T-cell (primary cell): ENCODE measurements around the gene INVS. TPM values are rescaled to one million over a fixed set of nuclear protein-coding genes. Genes with fewer than 3 reads are reported as not detected.
A peak's percentile ranks its signal among the peaks of the same experiment; 100 is the strongest.
"Not testable (repeated sequence)": the region's sequence is repeated elsewhere in the genome, so short reads cannot be mapped to it uniquely, and the experiment has no call there.

Experiments used
- ATAC-seq, 4 experiments: fragments of 200-7000 bp in 3 of 4; fragments of 150-1000 bp in 1 of 4; cut with Tn5 transposase; replicated peaks in 1 of 4; 1 replicate in 3 of 4; 2 replicates in 1 of 4; pipeline ENCODE4 v1.10.0; 2021; ENCODE audit warnings: moderate library complexity in 3 of 4, mild to moderate bottlenecking in 2 of 4, moderate number of reproducible peaks in 1 of 4
- CTCF ChIA-PET, 2 donors: fragments of 300-600 bp; sonication (Branson Sonifier 250); formaldehyde crosslinking; loops; one replicate each; lab custom pipeline; 2022; ENCODE audit warnings: antibody characterized with exemption in 2 of 2; lab: Charles Lee
- POLR2A ChIA-PET, 2 donors: fragments of 300-600 bp; sonication (Branson Sonifier 250); formaldehyde crosslinking; loops; one replicate each; lab custom pipeline; 2022; ENCODE audit warnings: antibody characterized with exemption in 2 of 2; lab: Charles Lee
- DNase-seq, 35 experiments: peaks; one replicate each; pipeline versions ENCODE4 v3.0.0 to v3.0.0-alpha.2; 2013 to 2023
- H3K27ac ChIP-seq: one replicate; pipeline ENCODE4 v1.5.1; 2013; ENCODE audit warnings: low read length
- H3K27me3 ChIP-seq, 2 experiments: replicated peaks in 1 of 2; 1 replicate in 1 of 2; 2 replicates in 1 of 2; pipeline versions ENCODE4 v1.6.1 to v1.7.0; 2013; ENCODE audit warnings: low read length in 1 of 2, mixed read lengths in 1 of 2; ENCODE audit not compliant: control insufficient read depth in 2 of 2, insufficient read depth in 2 of 2; ENCODE audit errors: extremely low read depth in 1 of 2
- H3K36me3 ChIP-seq, 2 donors: 1 replicate in 1 of 2; 2 replicates in 1 of 2; pipeline versions ENCODE4 v1.6.1 to v1.7.0; 2013; ENCODE audit warnings: low read length in 1 of 2; ENCODE audit not compliant: control insufficient read depth in 2 of 2, insufficient read depth in 1 of 2; ENCODE audit errors: extremely low read depth in 1 of 2
- H3K4me1 ChIP-seq, 2 experiments: 1 replicate in 1 of 2; 2 replicates in 1 of 2; pipeline versions ENCODE4 v1.6.1 to v1.7.0; 2013; ENCODE audit warnings: low read length in 2 of 2, mixed read lengths in 1 of 2; ENCODE audit not compliant: insufficient read depth in 2 of 2, control insufficient read depth in 1 of 2; ENCODE audit errors: extremely low read depth in 1 of 2
- H3K4me3 ChIP-seq, 2 donors: 1 replicate in 1 of 2; 2 replicates in 1 of 2; pipeline versions ENCODE4 v1.5.1 to v1.7.0; 2013; ENCODE audit warnings: mild to moderate bottlenecking in 2 of 2, low read length in 1 of 2, moderate library complexity in 1 of 2; ENCODE audit not compliant: control insufficient read depth in 1 of 2; ENCODE audit errors: extremely low read depth in 1 of 2
- H3K9me3 ChIP-seq: 2 replicates; pipeline ENCODE4 v1.7.0; 2013
- H3K27ac Mint-ChIP-seq, 2 donors: one replicate each; pipeline ENCODE4 v1.8.0; 2020 to 2021; ENCODE audit warnings: mild to moderate bottlenecking in 2 of 2, mixed read lengths in 2 of 2
- H3K27me3 Mint-ChIP-seq, 2 donors: one replicate each; pipeline ENCODE4 v1.8.0; 2021 to 2022; ENCODE audit warnings: mixed read lengths in 2 of 2
- H3K36me3 Mint-ChIP-seq: one replicate; pipeline ENCODE4 v1.8.0; 2021; ENCODE audit warnings: mixed read lengths
- H3K4me1 Mint-ChIP-seq, 3 donors: one replicate each; pipeline ENCODE4 v1.8.0; 2020 to 2022; ENCODE audit warnings: mixed read lengths in 3 of 3, mild to moderate bottlenecking in 1 of 3
- H3K4me3 Mint-ChIP-seq, 3 donors: one replicate each; pipeline ENCODE4 v1.8.0; 2020 to 2022; ENCODE audit warnings: mild to moderate bottlenecking in 3 of 3, mixed read lengths in 3 of 3, moderate library complexity in 3 of 3
- H3K9me3 Mint-ChIP-seq, 3 donors: one replicate each; pipeline ENCODE4 v1.8.0; 2020 to 2022; ENCODE audit warnings: mixed read lengths in 3 of 3
- WGBS: methylation state at CpG from one replicate; pipeline ENCODE4 v1.1.5; 2013; ENCODE audit warnings: missing lambda C conversion rate; ENCODE audit not compliant: insufficient coverage; 5-methylcytosine and 5-hydroxymethylcytosine counted together
- total RNA-seq, 35 experiments: library from RNA in 6 of 35; stranded (reverse) in 6 of 35; fragments of 120-200 nt in 1 of 35; gene quantifications; one replicate each; pipeline versions ENCODE4 v1.2.1 to v1.2.4 and lab custom pipeline; 2013 to 2026

Gene INVS
- total RNA-seq, 5 donors from 2014 or later (not counting 1 experiment from before 2014, with no cell fraction given), result 15.6 to 21.6 (median 19.0) TPM

DNA sequence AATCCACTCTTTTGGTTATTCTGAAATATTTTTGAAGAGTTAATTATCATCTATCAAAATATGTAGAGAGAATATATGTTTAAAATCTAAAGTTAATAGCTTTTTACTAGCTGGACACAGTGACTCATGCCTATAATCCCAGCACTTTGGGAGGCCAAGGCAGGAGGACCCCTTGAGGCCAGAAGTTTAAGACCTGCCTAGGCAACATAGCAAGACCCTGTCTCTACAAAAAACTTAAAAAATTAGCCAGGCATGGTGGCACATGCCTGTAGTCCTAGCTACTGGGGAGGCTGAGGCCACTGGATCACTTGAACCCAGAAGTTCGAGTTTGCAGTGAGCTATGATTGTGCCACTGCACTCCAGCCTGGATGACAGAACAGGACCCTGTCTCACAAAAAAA, 36.4 kb upstream of the INVS start:
- DNase-seq, H3K27me3 Mint-ChIP-seq, H3K27me3 ChIP-seq, H3K36me3 ChIP-seq, POLR2A ChIA-PET, H3K27ac ChIP-seq, H3K4me1 ChIP-seq, H3K9me3 ChIP-seq, H3K27ac Mint-ChIP-seq, H3K9me3 Mint-ChIP-seq, ATAC-seq, H3K4me3 ChIP-seq, H3K4me3 Mint-ChIP-seq: not testable (repeated sequence)
- Mint-ChIP-seq H3K36me3 (peaks cover 17% of the 10 kb centered on the region), H3K4me1 (peaks cover 21 to 39% (median 23%) of the 10 kb centered on the region in 3 donors)
- CTCF ChIA-PET, result interaction anchor here in 1 of 2 donors (1.1 kb wide), 1 partner anchor 10 kb away, joined by 4 read pairs; no protein-coding TSS in a partner anchor
- no CpG with 5 or more reads among the region's 1 CpG for WGBS

DNA sequence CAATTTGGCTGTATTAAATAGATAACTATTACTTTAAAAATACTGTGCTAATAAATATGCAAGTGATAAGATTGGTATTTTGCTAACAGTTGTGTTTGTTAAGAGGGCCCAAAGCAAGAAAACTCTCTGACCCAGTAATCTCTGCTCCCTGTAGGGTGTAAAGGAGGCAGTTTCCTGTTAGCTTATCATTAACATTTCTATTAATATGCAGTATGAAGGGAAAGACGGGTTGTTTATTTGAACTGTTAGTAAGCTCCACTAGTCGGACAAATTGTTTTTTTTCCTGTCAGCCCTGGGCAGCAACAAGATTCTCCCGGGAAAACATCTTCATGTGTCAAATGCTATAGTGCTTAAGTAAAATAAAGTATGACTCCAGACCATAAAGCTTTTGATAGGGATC, 35.9 kb upstream of the INVS start:
- Histone ChIP-seq H3K36me3 (peaks cover 0 to 7% of the 10 kb centered on the region in 2 donors), H3K4me3 (no peak overlapping the region), H3K4me1 (no peaks in the 10 kb centered on the region), H3K9me3 (no peaks in the 10 kb centered on the region), H3K27ac (no peak overlapping the region), H3K27me3 (no peaks in the 10 kb centered on the region)
- Mint-ChIP-seq H3K27me3 (no peaks in the 10 kb centered on the region), H3K27ac (no peak overlapping the region), H3K36me3 (peaks cover 16% of the 10 kb centered on the region), H3K9me3 (no peaks in the 10 kb centered on the region), H3K4me3 (no peak overlapping the region), H3K4me1 (peaks cover 21 to 38% (median 23%) of the 10 kb centered on the region in 3 donors)
- ChIA-PET CTCF (interaction anchor here in 1 of 2 donors (1.1 kb wide), 1 partner anchor 10 kb away, joined by 4 read pairs; no protein-coding TSS in a partner anchor), POLR2A (interaction anchor here in 1 of 2 donors (0.6 to 0.7 kb wide), 2 partner anchors 13 to 959 kb away, joined by 5 to 6 read pairs; partner anchors contain the start of gene TGFBR1)
- WGBS, result 75% methylated on average over 2 of the region's 3 CpGs
- ATAC-seq (no peak), DNase-seq (no peak)

DNA sequence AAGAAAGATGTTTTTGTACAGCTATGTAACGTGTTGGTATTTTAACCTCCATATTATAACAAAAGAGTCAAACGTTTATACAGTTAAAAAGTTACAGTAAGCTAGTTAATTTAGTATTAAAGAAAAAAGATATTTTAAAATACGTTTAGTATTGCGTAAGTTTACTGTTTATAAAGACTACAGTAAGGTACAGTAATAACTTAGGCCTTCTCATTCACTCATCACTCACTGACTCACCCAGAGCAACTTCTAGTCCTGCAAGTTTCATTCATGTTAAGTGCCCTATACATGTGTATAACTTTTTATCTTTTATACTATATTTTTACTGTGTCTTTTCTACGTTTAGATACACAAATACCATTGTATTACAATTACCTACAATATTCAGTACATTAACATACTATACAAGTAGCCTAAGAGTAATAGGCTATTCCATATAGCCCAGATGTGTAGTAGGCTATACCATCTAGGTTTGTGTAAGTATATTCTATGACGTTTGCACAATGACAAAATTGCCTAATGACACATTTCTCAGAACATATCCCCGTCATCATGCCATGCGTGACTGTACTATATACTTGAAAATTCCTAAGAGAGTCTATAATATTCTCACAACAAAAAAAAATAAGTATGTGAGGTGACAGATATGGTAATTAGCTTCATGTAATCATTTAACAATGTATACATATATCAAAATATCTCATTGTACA, 34.0 kb upstream of the INVS start:
- Mint-ChIP-seq H3K27ac (no peak overlapping the region), H3K4me1 (peaks cover 26 to 31% (median 27%) of the 10 kb centered on the region in 3 donors), H3K36me3 (peaks cover 9% of the 10 kb centered on the region), H3K9me3 (no peaks in the 10 kb centered on the region), H3K4me3 (no peak overlapping the region), H3K27me3 (no peaks in the 10 kb centered on the region)
- no peaks in the 10 kb centered on the region for H3K36me3 ChIP-seq
- no CpG with 5 or more reads among the region's 8 CpGs for WGBS
- H3K9me3 ChIP-seq, result no peaks in the 10 kb centered on the region
- ChIA-PET POLR2A (interaction anchor here in 1 of 2 donors (0.5 kb wide), 1 partner anchor 274 kb away, joined by 5 read pairs; no protein-coding TSS in a partner anchor), CTCF (interaction anchor here in 1 of 2 donors (0.6 to 1.1 kb wide), 2 partner anchors 8 to 194 kb away, joined by 3 to 4 read pairs; no protein-coding TSS in a partner anchor)
- no peaks in the 10 kb centered on the region for H3K27me3 ChIP-seq
- DNase-seq (no peak), ATAC-seq (no peak)
- no peaks in the 10 kb centered on the region for H3K4me1 ChIP-seq
- no peak overlapping the region for H3K27ac ChIP-seq
- H3K4me3 ChIP-seq, result no peak overlapping the region

DNA sequence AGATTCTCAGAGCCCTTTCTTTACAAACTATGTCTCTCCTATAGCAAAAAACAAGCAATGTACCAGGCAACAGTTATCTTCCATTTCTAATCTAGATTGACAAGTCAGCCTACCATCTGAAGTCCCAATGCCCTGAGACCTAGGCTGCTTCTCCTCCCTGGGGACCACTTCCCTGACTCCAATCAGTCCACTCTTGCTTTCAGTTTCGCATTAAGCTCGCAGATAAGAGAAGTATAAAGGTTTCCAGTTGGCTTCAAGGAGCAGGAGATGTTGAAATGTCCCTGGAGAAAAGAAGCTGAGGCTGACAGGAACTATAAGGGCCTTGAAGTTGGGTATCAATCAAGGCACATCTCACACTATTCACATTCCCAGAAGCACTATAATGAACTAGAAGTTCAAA, 32.5 kb upstream of the INVS start:
- ATAC-seq (no peak), DNase-seq (no peak)
- WGBS, result no CpG with 5 or more reads among the region's 2 CpGs
- H3K4me3 Mint-ChIP-seq, result no peak overlapping the region
- Histone ChIP-seq H3K27me3 (no peaks in the 10 kb centered on the region), H3K27ac (no peak overlapping the region), H3K4me1 (no peaks in the 10 kb centered on the region), H3K36me3 (no peaks in the 10 kb centered on the region), H3K4me3 (no peak overlapping the region), H3K9me3 (no peaks in the 10 kb centered on the region)
- POLR2A ChIA-PET, result interaction anchor here in 1 of 2 donors (0.6 kb wide), 1 partner anchor 18 kb away, joined by 4 read pairs; no protein-coding TSS in a partner anchor
- H3K36me3 Mint-ChIP-seq, result peaks cover 12% of the 10 kb centered on the region
- CTCF ChIA-PET, result interaction anchor here in 1 of 2 donors (0.6 to 0.7 kb wide), 2 partner anchors 30 to 204 kb away, joined by 3 read pairs; no protein-coding TSS in a partner anchor
- peaks cover 32 to 37% (median 32%) of the 10 kb centered on the region in 3 donors for H3K4me1 Mint-ChIP-seq
- H3K27ac Mint-ChIP-seq, result peak overlapping the region in 1 of 2 donors; percentile 50
- H3K9me3 Mint-ChIP-seq, result no peaks in the 10 kb centered on the region
- H3K27me3 Mint-ChIP-seq, result no peaks in the 10 kb centered on the region

DNA sequence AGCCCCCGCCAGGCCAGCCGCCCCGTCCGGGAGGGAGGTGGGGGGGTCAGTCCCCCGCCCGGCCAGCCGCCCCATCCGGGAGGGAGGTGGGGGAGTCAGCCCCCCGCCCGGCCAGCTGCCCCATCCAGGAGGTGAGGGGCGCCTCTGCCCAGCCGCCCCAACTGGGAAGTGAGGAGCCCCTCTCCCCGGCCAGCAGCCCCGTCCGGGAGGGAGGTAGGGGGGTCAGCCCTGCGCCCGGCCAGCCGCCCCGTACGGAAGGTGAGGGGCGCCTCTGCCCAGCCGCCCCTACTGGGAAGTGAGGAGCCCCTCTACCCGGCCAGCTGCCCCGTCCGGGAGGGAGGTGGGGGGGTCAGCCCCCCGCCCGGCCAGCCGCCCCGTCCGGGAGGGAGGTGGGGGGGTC, 31.1 kb upstream of the INVS start:
- 100% methylated on average over 3 of the region's 30 CpGs for WGBS
- POLR2A ChIA-PET, H3K36me3 ChIP-seq, H3K9me3 ChIP-seq, CTCF ChIA-PET, H3K27me3 Mint-ChIP-seq, H3K4me1 ChIP-seq, H3K9me3 Mint-ChIP-seq, H3K27ac Mint-ChIP-seq, H3K27ac ChIP-seq, H3K4me3 Mint-ChIP-seq, H3K27me3 ChIP-seq, DNase-seq, H3K4me3 ChIP-seq, ATAC-seq: not testable (repeated sequence)
- Mint-ChIP-seq H3K4me1 (peaks cover 30 to 39% (median 38%) of the 10 kb centered on the region in 3 donors), H3K36me3 (peaks cover 12% of the 10 kb centered on the region)

DNA sequence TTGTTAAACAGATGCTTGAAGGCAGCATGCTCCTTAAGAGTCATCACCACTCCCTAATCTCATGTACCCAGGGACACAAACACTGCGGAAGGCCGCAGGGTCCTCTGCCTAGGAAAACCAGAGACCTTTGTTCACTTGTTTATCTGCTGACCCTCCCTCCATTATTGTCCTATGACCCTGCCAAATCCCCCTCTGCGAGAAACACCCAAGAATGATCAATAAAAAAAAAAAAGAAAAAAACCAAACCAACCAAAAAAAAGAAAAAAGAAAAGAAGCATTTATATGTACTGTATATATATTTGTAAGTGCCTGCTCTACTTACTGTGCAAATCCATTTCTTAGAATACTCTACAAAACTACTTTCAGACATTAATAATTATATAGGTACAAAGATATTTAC, 30.0 kb upstream of the INVS start:
- ATAC-seq, H3K4me1 ChIP-seq, H3K27me3 Mint-ChIP-seq, H3K27me3 ChIP-seq, H3K9me3 ChIP-seq, POLR2A ChIA-PET, DNase-seq, H3K36me3 ChIP-seq, H3K27ac ChIP-seq, CTCF ChIA-PET, H3K4me3 ChIP-seq, H3K27ac Mint-ChIP-seq, H3K4me3 Mint-ChIP-seq, H3K9me3 Mint-ChIP-seq: not testable (repeated sequence)
- H3K36me3 Mint-ChIP-seq, result peaks cover 17% of the 10 kb centered on the region
- peaks cover 36 to 45% (median 38%) of the 10 kb centered on the region in 3 donors for H3K4me1 Mint-ChIP-seq
- no CpG with 5 or more reads among the region's 3 CpGs for WGBS
